GM15510 (cell line): Measurements from ENCODE around the gene TMEM86B.

Experiments
- POLR2A ChIP-seq: IDR thresholded peaks from 3 replicates; pipeline ENCODE4 v1.6.1; 2011; ENCODE audit warnings: borderline replicate concordance; ENCODE audit not compliant: insufficient read length; ENCODE audit errors: extremely low read depth

TMEM86B gene

DNA sequence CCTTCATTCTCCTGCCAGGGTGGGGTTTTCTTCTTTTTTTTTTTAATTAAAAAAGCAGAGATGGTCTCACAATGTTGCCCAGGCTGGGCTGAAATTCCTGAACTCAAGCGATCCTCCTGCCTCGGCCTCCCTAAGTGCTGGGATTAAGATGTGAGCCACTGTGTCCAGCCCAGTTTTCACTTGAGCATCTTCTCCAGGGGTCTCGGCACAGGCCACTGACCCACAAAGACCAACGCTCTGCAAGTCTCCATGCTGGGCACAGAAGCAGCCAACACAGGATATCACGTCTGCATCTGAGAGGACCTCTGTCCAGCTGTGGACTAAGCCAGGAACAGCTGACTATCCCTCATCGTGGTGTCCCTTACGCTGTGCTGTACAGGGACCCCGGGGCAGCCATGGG lies 9.5 kb upstream of the TMEM86B start:
- TF ChIP-seq POLR2A: no peak

DNA sequence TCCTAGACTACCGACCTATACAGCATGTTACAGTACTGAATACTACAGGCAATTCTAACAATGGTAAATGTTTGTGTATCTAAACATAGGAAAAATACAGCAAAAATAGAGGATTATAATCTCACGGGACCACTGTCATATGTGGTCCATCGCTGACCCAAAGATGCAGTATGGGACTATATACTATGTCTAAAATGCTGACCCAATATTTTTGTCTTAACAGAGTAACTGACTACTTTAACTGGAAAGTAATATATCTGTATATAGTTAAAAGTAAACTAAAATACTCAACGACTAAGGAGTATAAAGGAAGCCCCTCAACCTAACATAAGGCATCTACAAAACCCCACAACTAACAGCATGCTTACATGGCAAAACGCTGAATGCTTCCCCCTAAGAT lies 4.4 kb upstream of the TMEM86B start:
- no peak for TF ChIP-seq POLR2A

DNA sequence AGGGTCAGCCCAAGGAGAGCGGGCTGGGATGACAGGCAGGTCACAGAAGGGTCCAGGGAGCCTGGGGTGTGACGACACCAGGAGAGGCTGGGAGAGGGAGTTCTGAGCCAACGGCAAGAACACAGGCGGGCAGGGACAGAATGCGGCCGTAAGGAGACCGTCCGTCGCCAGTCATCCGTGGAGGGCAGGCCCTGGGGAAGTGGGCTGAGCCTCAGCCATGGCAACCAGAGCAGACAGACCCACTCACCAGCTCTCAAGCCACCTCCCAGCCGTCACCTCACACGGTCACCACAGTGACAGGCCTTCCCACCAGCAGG lies 3.7 kb upstream of the TMEM86B start:
- TF ChIP-seq POLR2A: no peak

DNA sequence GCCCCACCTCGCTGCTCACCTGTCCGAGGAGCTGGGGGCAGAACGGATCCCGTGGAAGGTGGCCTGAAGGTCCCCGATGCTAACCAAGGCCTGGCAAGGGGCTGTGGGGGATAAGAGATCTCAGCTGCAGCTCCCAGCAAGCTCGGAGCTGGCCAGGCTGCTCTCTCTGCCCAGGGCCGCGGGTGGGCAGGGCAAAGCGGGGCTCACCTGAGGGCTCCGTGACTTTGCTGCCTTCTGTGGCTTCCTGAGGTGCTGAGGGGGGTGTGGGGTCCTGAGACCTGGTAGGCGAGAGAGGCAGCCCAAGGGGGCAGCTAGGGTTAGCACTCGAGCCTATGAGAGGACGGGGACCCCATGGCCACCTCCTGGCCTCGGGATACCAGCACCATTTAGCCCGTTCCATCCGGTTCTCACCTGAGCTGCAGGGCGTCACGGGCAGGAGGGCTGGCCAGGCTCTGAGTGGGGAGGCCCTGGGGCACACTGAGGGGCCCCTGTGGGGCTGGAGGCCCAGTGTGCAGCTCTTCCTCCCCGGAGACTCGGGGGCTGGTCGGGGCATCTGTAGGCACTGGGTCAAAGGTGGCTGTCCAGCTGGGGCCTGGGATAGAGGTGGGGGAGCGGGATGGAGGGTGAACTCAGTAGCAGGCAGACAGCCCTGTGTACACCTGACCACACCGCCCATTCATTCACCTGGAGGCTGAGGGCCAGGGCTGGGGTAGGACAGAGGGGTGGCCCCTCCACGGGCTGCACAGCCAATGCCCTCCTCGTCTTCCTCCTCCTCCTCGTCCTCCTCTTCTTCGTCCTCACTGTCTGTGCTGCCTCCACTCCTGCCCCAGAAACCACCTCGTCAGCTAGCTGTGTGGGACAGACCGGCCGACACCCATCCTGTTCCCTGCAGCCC lies 3.1 kb upstream of the TMEM86B start:
- TF ChIP-seq POLR2A: no peak

DNA sequence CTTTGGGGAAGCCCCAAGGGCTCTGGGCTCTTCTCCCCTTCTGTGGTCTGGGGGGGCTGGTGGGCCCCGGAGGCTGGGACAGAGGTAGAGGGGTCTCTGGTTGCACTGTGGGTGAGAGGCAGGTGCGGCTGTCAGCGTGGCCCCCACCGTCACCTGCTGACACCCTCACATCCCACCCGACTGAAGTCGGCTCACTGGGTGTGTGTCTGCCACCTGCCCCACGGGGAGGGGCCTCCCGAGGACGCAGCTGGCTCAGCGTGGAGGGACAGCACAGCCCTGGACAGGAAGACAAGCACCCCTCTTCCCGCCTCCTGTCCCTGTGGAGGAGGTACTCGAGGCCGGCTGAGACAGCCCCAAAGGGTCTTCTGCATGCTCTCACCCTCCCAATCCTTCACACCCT lies 2.2 kb upstream of the TMEM86B start:
- no peak for TF ChIP-seq POLR2A

DNA sequence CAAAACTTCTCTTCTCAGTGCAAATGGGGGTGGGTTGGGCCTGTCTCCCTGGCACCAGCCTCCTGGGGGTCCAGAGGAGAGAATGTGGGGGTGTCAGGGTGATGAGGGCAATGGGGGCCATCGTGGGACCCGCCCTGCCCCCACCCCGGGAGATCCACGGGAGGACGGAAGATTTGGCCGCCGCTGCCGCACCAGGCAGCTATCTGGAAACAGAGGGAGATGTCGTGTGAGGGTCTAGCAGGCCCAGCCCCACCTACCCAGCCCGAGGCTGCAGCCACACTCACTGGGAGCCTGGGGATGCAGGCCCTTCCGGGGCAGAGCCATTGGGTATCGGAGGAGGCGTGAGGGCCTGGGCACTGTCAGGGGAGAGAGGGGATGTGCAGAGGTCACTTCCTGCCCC lies 1.8 kb upstream of the TMEM86B start:
- no peak for TF ChIP-seq POLR2A

DNA sequence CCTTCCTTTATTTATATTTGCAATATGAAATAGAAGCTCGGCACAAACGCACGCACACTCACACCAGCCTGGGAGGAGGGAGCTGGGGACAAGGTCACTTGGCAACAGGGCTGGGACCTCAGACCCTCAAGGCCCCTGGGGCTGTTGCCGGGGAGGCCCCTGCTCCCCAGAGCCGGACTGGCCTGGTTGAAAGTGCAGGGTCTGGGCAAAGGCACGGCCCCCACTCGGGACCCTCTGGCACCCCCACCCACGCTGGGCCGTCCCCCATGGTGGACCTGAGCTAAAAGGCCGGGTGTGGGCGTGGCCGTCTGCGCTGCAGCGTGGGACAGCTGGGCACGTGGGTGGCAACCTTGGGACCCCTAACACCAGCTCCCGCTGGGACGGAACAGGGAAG lies 1.2 kb upstream of the TMEM86B start:
- TF ChIP-seq POLR2A: no peak

DNA sequence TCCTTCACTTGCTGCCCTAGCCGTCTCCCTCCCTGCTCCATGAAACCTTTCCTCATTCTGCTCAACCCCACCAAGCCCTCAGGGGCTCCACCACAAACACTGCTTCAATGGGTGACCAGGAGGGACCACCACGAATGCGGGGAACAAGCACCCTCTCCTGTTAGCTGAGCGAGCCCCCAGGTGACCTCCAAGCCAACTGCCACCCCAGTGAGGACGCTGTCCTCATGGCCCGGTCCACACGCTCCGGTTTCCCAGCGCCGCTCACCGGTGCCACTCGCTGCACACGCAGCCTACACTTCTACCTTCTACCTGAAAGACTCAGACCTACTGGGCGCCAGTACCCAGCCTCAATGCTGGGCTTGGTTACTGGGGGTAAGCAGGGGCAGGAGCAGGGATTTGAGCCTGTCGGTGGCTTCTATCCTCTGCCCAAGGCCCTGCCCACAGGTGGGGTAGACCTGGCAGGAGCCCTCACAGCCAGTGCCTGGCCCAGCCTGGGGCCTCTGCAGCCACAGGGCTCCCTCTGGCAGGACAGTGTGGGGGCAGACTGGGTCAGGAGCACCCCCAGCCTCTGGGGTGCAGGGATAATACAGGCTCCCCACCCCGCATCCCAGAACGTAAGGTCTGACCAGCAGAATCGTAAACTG lies 704 bp upstream of the TMEM86B start:
- no peak for TF ChIP-seq POLR2A

DNA sequence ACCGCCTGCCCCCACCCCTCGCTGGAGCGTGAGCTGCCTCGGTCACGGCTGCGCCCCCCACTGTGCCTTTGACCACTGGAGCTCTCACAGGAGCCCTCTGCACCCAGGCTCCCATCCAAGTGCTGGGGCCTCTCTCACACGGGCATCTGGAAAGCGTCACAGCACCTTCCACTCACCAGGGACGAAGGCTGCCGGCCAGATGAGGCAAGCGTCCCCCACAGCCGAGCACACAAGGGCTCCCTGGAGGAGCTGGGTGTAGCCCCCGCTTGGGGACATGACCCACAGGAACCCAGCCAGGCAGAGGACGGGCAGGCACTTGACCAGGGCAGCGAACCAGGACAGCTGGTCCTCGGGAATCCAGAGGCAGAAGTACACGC lies 560 bp downstream of the TMEM86B start:
- no peak for TF ChIP-seq POLR2A

DNA sequence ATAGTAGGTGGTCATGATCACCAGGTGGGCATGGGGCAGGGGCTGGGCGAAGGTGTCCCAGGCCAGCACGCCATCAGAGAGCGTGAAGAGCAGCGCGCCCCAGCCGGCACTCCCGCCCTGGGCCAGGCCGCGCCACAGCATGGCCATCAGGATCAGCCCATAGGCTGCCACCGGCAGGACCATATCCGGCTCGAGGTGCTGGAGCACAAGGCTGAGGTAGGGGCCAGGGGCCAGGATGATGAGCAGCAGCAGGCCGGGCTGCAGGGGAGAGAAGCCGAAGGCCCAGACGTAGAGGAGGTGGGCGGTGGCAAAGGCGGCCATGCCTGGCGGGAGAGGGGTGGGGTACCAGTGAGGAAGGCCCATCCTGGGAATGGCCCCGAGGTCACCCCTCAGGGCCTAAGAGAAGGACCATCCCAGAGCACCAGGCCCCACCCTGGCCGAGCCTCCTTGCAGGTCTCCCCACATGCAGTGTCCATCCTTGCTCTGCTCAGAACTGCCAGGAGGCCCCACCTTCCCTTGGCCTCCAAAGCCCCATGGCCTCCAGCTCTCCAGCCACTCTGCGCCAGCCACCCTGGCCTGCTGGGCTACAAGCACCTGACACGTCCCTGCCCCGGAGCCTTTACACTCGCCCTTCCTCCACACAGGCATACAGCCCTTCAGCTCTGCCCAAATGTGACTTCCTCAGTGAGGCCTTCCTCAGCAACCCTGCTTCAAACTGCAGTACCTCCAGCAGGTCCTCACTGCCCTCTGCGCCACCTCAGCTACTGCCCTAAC lies 1.1 kb downstream of the TMEM86B start:
- peak; percentile 6 for TF ChIP-seq POLR2A

DNA sequence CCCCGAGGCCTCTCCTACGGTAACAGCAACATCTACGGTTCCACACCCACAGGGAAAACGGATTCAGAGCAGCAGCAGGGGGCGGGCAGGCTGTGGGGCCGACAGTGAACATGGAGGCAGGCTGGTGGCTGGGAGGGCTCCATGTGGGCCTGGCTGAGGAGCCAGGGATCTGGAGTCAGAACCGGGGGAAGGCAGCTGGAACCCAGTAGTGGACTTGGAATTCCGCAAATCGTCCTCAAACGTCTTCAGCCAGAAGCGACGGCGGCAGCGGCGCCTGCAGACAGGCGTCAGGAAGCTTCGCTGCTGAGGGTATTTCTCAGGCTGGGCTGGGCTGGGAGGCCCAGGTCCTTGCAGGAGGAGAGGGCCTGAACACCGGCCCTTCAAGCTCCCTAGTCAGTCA lies 1.8 kb downstream of the TMEM86B start:
- no peak for TF ChIP-seq POLR2A

DNA sequence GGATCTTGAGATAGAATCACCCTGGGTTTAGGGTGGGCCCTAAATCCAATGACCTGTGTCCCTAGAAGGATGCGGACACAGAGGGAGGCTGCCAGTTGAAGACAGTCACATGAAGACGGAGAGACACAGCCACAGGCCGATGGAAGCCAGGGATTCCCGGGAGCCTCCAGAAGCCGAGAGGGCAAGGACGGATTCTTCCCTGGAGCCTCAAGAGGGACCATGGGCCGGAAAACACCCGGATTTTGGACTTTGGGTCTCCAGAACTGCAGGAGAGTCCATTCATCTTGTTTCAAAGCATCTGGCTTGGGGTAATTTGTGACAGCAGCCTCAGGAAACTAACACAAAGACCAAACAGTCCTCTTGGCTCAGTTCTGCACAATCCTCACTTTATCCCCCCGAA lies 2.3 kb downstream of the TMEM86B start:
- TF ChIP-seq POLR2A: no peak

DNA sequence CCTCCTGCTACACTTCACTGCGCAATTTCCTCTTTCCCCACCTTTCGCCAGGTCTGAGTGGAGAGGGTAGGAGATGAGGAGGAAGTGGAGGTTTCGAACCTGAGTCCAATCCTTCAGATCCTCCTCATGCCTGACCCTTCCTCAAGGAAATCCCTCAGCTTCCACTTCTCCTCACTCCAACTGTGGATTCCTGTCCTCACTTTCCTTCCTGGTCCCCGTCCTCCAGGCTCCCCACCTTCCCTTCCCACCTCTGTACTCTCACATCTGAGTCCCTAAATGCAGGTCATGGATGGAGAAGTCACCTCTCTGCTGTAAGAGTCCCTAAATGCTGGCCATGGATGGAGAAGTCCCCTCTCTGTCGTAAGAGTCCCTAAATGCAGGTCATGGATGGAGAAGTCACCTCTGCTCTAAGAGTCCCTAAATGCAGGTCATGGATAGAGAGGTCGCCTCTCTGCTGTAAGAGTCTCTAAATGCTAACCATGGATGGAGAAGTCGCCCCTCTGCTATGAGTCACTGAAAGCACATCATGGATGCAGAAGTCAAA lies 3.1 kb downstream of the TMEM86B start:
- no peak for TF ChIP-seq POLR2A

DNA sequence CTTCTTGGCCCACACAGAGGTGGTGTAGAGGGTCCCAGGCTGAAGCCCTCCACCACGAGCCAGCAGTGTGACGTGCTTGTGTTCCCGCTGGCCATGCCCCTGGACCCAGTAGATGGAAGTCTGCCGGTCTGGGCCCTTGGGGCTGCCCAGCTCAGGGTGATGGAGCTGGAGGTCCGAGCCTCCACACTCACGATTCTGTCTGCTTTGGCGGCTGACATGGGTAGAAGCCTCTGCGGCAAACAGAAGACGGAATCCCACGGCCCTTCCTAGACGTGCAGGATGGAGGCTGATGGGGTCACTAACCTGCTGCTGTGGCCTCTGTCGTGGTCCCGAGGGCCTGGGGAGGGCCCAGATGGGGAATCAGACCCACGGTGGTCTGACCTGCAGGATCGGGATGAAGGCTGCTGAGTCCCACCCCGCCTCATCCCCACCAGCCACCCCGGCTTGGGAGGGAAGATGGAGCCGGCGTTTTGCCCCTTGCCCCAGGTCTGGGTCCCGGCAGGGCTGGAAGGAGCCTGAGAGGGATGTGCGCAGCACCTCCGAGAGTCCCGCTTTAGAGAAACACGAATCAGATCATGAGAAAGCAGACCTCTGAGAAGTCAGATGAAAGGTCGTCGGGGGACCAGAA lies 4.4 kb downstream of the TMEM86B start:
- no peak for TF ChIP-seq POLR2A

DNA sequence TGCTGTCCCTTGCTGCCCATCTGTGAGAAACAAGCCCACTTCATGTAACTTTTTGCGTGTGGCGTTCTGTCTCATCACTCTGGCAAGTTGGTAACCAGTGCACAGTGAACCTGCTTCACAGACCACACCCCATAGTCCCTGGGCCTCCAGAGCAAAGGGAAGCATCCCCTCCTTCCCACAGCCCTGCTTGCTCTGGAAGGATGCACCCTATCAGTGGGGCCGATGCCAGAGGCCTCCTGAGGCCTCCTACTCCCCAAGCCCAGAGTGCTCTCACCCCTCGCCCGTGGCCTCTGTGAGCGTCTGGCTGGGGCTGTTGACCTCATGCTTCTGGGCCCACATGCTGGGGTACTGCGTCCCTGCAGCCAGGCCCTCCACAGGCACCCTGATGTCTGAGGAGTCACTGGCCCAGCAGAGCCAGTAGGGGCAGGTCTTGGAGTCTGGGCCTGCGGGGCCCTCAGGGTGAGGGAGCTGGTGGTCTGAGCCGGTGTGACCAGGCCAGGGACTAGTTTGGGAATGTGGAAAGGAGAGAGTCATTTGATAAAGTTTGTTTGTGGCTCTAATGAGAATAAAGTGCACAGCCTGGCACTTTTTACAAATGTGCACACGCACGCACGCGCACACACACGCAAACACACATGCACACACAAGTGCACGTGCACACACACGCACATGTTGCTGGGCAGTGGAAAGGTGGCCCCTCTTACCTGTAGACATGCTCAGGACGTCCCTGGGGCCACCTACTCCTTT lies 5.1 kb downstream of the TMEM86B start:
- no peak for TF ChIP-seq POLR2A

DNA sequence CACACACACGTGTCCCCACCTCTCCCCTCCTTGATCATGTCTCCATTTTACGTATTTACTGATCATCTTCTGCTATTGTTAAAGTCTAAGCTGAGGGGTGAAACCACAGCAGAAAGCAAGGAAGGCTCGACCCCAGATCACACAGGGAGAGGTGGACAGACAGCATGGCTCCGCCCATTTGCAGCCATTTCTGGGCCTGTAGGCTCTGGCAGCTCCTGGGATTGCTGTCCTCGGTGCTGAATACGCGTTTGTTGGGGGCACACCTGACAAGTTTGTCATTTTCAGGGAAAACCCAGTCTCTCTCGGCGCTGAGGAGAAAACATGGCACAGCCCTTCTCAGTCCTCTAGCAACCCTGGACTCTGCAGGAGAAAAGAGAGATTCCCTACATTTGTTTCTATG lies 8.0 kb downstream of the TMEM86B start:
- TF ChIP-seq POLR2A: no peak
